ENCODE results near the gene TBC1D26. TPM values are rescaled to one million over a fixed set of nuclear protein-coding genes. Genes with fewer than 3 reads are reported as not detected.
"Not testable (repeated sequence)": the region's sequence is repeated elsewhere in the genome, so short reads cannot be mapped to it uniquely, and the experiment has no call there.

The TBC1D26 gene
- total RNA-seq, 1 donor: not detected

DNA sequence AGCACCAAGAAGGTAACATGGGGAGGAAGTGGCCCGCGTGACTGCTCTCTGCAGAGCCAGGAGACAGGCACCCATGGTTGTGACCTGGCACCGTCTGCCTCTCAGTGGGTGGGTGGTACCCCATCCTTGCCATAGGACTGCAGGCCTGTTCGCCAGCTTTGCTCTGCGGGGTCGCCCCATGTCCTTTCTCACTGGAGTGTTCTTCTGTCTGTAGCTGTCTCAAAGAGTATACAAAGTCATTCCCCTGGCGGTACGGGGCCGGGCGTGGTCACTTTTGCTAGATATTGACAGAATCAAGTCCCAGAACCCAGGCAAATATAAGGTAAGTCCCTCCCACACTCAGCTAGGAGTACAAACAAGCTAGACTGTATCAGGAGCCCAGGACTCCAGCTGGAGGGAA, 6.0 kb downstream of the TBC1D26 start:
- no peak for DNase-seq (ENCODE audit: low read depth)
- H3K4me3 ChIP-seq (ENCODE audit: low read depth, low read length): no peak overlapping the region

DNA sequence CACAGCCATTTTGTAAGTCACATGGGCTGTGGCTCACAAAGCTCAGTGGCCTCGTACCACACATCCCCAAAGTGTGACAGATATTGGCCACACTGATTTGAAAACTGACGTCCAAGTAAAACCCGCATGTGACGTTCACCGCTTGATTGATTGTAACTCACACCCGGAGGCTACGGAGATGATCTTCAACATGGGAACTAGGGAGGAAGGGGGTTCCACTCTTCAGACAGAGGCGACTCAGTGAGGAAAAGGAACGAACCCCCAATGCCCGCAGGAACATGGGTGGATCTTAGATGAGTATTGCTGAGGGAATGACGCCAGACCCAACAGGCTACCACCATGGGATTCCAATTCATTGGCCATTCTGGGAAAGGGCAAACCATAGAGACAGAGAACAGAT, 7.2 kb downstream of the TBC1D26 start:
- not testable (repeated sequence) for DNase-seq (ENCODE audit: low read depth); H3K4me3 ChIP-seq (ENCODE audit: low read depth, low read length)

More for the DNA sequence above, 6.0 kb downstream of the TBC1D26 start:
- TF ChIP-seq, protein P1, sequence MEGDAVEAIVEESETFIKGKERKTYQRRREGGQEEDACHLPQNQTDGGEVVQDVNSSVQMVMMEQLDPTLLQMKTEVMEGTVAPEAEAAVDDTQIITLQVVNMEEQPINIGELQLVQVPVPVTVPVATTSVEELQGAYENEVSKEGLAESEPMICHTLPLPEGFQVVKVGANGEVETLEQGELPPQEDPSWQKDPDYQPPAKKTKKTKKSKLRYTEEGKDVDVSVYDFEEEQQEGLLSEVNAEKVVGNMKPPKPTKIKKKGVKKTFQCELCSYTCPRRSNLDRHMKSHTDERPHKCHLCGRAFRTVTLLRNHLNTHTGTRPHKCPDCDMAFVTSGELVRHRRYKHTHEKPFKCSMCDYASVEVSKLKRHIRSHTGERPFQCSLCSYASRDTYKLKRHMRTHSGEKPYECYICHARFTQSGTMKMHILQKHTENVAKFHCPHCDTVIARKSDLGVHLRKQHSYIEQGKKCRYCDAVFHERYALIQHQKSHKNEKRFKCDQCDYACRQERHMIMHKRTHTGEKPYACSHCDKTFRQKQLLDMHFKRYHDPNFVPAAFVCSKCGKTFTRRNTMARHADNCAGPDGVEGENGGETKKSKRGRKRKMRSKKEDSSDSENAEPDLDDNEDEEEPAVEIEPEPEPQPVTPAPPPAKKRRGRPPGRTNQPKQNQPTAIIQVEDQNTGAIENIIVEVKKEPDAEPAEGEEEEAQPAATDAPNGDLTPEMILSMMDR (IDR thresholded peaks at IDR 0.05; ENCODE audit: insufficient read depth, low read depth, low read length): no peak

DNA sequence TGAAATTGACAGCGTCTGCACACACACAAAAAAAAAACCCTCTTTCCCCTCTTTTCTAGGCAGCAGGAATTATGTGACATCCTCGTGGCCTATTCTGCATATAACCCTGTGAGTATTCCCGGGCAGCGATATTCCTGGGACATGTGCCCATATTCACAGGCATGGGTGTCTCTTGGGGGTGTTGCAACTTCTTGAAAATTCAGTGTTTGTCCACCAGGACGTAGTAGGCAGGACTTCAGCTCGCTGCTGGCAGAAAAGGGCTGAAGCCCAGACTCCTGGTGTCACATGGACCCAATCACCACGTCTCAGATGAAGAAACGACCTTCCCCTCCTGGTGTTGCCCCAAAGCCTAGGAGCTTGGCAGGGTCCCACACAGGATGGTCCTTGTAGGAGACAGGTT, 8.0 kb downstream of the TBC1D26 start:
- not testable (repeated sequence) for DNase-seq (ENCODE audit: low read depth)

DNA sequence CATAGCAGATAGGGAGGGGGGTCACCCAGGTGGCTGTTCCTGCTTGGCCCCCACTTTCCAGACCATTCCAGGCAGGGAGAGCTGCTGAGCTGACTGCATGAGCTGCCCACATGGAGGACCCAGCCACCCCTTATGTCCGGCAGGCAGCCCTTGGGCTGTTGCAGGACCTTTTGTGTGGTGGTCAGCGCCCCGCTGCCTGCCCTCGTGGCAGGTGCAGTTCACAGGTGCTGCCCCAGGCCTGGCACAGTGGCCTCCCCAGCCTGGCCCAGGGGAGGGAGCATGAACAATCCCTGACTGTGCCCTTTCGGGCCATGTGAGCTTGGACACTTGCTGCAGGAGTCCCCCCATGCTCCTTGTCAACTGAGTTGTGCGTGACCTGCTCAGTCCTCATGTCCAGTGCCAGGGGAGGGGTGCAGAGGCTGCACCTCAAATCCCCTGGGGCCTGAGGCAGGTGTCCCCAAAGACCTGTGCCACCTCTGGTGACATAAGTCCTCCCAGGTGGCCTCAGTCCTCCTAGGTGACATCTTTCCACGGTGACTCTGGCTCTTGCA, 8.6 kb downstream of the TBC1D26 start:
- no peak for DNase-seq (ENCODE audit: low read depth)
- TF ChIP-seq, protein P1 (IDR thresholded peaks at IDR 0.05; ENCODE audit: insufficient read depth, low read depth, low read length): no peak
- no peak overlapping the region for H3K4me3 ChIP-seq (ENCODE audit: low read depth, low read length)

More for the DNA sequence above, 8.0 kb downstream of the TBC1D26 start:
- not testable (repeated sequence) for H3K4me3 ChIP-seq (ENCODE audit: low read depth, low read length)

DNA sequence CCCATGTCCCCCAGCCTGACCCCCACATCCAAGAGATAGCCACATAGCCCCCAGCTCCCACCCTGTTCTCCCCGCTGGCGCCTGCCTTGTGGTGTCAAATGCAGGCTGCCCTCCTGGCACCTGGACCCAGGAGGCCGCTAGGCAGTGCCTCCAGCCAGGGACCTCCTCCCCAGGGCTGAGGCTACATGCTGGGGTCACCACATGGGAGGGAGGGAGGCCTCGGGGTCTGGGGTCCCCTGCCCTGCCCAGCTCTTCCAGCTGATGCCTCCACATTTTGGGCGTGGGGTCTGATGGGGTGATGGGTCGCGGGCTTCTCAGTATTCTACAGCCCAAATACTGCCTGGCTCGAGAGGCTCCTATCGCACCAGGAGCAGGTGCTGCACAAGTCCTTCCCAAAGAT, 9.5 kb downstream of the TBC1D26 start:
- TF ChIP-seq, protein P1 (IDR thresholded peaks at IDR 0.05; ENCODE audit: insufficient read depth, low read depth, low read length): no peak
- H3K4me3 ChIP-seq (ENCODE audit: low read depth, low read length): no peak overlapping the region
- DNase-seq (ENCODE audit: low read depth): no peak

DNA sequence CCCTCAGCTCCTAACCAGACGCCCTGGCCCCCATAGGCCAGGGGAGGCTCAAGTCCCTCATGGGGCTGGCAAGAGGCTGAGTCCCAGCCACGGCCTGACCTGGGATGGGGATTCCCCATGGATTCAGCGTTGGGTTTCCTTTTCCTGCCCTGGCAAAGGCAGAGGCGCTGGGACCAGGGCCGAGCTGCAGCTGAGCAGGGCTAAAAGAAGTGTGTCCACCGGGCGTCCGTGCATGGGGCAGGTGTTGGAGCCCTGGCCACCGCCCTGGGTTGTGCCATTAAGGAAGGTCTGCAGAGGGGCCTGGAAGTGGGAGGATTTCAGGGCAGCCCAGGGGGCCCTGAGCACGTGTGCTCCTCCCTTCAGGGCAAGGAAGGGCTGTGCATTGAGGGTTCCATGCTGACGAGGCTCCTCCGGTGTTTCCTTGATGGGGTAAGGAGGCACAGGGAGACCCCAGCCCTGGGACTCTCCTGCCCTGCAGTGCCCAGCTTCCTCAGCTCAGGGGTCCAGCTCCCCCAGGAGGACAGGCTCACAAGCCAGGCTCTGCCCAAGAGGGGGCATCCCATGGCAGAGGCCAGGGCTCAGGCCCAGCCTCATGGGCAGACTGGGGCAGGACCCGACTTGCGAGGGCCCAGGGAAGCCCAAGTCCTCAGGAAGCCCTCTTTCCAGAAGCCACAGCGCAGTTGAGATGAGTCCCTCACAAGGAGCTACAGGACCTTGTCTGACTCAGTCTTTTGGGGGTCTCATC, 10.1 kb downstream of the TBC1D26 start:
- no peak for DNase-seq (ENCODE audit: low read depth)
- H3K4me3 ChIP-seq (ENCODE audit: low read depth, low read length): no peak overlapping the region
- TF ChIP-seq, protein P1 (IDR thresholded peaks at IDR 0.05; ENCODE audit: insufficient read depth, low read depth, low read length): no peak

DNA sequence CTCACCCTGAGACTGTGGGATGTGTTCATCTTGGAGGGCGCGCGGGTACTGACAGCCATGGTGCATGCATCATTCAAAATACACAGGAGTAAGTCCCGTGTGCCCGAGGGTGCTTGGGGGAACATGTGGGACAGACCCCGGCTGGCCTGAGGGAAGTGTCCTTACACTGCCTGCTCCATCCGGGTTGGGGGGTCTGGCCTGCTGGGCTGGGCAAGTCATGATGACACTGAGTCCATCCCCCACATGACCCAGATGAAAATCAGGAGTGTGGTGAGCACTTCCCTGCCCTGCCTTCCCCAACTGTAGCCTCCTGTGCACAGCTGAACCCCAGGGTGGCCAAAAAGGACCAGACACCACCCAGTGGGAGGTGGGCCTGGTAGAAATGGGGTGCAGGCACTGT, 10.8 kb downstream of the TBC1D26 start:
- TF ChIP-seq, protein P1 (IDR thresholded peaks at IDR 0.05; ENCODE audit: insufficient read depth, low read depth, low read length): no peak
- DNase-seq (ENCODE audit: low read depth): no peak
- H3K4me3 ChIP-seq (ENCODE audit: low read depth, low read length): no peak overlapping the region
